Activated effector memory CD4-positive, alpha-beta T cell treated with anti-CD3 and anti-CD28 coated beads, Interleukin-2, amount 50 U/mL, for 16 hours (primary cell): ENCODE results near the gene CPNE7.
A peak's percentile ranks its signal among the peaks of the same experiment; 100 is the strongest.
"Not testable (repeated sequence)": the region's sequence is repeated elsewhere in the genome, so short reads cannot be mapped to it uniquely, and the experiment has no call there.

Experiments
- DNase-seq: peaks from one replicate; pipeline ENCODE4 v3.0.0-alpha.2; 2020

The CPNE7 gene

GRCh38 chr16:89569506-89570341, 5.8 kb upstream of the CPNE7 start:
- no peak for DNase-seq

DNA sequence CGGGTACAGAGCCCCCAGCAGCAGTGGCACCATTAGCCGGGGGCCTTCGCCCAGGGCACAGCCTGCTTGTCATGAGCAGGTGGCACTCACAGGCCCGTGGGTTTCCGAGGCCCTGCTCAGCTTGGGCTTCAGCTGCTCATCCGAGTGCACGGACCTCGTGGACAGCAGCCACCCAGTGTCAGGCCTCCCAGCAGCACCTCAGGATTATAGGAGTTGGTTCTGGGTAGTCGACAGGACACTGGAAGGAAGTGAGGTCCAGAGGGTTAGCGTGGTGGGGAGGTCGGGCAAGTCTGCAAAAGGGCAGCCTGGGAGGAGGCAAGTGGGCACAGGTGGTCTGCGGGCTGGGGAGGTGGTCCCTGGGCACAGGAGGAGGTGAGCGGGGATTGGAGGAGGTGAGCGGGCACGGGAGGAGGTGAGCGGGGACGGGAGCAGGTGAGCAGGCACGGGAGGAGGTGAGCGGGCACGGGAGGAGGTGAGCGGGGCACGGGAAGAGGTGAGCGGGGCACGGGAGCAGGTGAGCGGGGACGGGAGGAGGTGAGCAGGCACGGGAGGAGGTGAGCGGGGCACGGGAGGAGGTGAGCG, 5.1 kb upstream of the CPNE7 start:
- DNase-seq = no peak

GRCh38 chr16:89570983-89571598, 4.5 kb upstream of the CPNE7 start:
- not testable (repeated sequence) for DNase-seq

- DNase-seq = no peak
Measured at GRCh38 chr16:89571636-89572035, 3.9 kb upstream of the CPNE7 start.

- DNase-seq = no peak
Measured at GRCh38 chr16:89572073-89572484, 3.5 kb upstream of the CPNE7 start.

DNA sequence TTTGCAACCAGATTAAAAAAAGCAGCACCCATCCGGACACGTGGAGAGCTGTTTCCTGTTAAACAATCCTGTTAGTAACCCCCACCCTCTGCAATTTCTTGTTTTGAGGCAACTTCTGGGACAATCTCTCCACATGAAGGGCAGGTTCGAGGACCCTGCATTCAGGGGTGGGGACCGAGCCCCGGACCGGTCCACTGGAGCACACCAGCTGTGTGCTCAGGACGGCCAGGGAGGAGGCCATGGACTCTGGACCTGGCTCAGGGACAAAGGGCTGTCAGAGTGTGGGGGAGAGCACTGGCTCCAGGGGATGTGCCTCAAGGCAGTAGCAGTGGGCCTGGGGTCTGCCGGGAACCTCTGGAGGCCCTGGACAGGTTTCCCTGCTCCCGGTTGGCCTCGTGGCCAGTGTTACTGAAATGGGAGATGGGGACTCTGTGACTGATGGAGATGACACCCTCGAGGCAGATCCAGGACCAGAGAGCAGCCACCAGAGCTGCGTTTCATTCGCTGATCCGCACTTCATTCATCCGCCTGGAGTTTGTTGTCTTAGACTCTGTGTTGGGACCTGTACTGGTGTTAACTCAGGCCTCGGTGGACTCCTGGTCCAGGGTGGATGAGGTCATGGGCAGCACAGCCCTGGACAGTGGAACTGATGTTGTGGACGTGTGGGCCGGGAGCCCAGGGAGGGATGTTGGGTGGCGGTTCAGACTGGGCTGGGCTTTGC, 2.9 kb upstream of the CPNE7 start:
- no peak for DNase-seq

DNA sequence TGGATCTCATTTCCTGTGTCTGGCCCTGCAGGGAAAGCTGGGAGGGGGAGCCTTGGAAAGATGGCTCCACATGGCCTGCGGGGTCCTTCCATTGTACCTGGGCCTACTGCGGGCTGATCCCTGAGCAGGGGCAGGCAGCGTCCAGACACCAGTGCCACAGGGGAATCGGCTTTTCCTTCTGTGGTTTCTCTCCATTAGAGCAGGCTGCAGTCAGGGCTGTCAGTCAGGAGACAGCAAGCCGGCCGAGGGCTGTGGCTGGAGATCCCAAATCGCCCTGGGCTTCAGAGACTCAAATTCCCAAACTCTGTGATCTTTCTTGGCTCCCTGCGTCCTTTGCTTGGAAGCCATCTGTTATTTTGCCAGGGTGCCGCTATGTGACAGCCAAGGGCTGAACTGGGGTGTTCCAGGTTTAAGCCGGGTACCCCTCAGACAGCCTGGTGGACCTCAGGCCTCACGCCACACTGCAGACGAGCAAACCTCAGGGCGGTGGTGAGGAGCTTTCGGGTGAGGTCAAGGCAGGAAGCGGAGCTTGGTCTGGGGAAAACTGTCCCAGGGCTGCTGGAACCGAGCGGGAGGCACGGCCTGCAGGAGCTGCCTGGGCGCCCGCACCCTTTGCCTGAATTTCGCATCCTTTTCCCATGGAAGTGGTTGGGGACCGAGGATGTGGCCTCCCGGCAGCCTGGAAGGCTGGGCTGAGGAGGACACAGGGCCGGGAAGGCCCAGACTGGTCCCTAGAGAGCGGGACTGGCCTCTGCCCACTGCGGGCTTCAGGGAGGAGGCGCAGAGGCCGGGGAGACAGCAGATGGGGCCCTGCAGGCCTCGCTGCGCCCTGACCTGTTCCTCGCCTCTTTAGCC, 1.5 kb upstream of the CPNE7 start:
- DNase-seq = no peak

- DNase-seq = peak; percentile 85
Measured at GRCh38 chr16:89574681-89575246, 794 bp upstream of the CPNE7 start.

DNA sequence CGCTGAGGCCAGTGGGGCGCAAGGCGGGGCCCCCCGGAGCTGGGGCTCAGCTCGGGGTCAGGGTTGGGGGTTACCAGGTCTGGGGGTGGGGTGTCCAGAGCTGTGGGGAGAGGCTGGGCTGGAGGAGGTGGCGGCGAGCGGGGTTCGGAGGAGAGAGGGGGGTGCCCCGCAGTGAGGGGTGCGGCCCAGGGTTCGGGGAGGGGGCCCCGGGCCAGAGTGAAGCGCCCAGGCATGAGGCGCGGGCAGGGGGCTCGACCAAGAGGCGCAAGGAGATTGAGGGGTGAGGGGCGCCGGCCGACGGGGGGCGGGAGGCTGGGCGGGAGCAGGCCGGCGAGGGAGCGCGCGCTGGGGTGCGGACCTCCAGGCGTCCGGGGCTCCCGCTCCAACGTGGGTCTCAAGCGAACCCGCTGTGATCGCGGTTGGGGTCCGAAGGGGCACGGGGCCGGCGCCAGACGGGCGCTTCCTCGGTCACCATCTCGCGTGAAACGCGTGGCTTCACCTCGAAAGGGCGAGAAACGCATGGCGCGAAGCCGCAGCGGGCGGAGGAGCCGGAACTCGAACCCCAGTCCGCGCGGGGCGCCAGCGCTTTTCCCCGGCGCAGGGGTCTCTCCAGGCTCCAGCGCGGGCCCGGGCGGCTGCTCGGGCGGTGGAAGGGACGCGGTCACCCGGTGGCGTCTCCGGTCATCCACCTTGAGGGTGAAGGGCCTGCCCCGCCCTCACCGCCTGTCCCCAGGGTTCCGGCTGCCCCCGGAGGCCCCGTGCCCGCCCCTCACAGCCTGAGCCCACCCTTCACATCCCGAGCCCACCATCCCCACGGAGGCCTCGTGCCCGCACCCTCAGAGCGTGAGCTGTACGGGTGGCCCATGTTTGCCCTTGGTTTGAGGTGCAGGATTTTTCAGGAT, 846 bp downstream of the CPNE7 start:
- no peak for DNase-seq

- DNase-seq = no peak
Measured at GRCh38 chr16:89577055-89577759, 1.6 kb downstream of the CPNE7 start.

DNA sequence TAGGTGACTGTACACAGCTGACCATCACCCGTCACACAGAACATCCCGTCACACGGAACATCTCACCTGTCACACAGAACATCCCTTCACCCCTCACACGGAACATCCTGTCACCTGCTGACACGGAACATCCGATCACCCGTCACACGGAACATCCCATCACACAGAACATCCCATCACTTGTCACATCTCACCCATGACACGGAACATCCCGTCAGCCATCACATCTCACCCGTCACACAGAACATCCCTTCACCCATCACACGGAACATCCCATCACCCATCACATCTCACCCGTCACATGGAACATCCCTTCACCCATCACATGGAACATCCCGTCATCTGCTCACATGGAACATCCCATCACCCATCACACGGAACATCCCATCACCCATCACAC, 3.8 kb downstream of the CPNE7 start:
- no peak for DNase-seq

DNA sequence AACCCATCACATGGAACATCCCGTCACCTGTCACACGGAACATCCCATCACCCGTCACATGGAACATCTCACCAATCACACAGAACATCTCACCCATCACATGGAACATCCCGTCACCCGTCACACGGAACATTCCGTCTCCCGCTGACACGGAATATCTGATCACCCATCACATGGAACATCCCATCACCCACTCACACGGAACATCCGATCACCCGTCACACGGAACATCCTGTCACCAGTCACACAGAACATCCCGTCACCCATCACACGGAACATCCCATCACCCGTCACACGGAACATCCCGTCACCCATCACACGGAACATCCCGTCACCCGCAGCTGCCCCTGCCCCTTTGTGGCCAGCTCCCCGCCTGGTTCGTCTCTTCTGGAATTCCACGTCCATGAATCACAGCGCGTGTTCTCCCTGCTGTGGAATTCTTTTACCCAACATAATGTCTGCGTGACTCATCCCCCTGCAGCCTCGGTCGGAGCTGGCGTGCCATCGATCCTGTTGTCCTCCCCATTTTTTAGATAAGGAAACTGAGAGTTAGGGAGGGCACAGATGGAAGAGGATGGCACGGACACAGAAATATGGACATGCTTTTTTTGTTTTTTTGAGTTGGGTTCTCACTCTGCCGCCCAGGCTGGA, 5.6 kb downstream of the CPNE7 start:
- no peak for DNase-seq

DNA sequence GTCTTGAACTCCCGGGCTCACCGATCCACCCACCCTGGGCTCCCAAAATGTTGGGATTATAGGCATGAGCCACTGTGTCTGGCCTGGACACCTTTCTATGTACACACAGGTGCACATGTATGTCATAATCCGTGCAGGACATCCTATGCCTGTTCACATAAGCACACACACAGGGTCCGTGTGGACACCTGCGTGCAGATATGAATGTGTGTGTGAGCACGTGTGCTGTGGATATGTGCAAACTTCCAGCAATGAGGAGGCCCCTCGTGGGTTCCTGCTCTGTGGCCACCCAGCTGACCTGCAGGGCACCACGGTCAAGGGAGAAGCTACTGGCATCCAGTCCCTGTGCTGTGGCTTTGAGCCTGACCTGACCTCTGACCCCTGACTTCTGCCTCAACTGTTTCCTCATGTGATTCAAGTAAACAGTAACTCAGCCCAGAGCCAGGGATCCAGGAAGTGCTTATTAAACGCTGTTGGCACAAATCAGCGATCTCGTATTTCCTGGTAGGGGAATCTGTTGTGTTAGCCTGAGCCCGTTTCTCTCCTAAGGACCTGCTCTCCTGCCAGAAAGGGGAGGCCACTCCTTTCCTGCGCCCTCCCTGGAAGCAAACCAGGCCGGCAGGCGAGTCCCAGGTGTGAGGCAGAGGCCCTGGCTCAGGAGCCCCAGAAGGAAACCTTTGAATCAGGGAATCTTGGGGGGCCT, 6.5 kb downstream of the CPNE7 start:
- no peak for DNase-seq

DNA sequence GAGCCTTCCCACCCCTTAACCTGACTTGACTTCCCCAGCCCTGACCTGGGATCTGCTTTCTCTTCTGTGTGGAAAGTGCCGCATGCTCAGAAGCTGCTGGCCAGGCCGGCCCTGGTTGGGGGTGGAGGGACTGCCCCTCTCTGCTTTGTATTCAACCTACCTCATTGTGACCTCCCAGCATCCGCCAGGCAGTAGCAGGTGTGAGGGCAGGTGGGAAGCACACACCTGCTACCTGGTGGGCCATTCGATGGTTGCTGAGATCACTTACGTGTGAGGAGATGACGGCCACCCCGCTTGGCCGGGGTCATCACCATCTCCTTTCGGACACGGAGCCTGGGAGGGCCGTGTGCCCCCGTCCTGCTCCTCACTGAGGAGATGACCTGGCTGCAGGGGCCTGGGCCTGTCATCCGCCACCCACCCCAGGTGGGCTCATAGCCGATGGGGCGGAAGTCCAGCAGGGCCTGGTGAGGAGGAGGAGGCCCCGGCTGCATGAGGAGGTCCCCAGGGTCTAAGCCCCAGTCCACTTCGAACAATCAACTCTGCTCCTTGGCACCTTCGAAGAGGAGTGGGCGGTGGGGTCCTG, 7.1 kb downstream of the CPNE7 start:
- DNase-seq = no peak

DNA sequence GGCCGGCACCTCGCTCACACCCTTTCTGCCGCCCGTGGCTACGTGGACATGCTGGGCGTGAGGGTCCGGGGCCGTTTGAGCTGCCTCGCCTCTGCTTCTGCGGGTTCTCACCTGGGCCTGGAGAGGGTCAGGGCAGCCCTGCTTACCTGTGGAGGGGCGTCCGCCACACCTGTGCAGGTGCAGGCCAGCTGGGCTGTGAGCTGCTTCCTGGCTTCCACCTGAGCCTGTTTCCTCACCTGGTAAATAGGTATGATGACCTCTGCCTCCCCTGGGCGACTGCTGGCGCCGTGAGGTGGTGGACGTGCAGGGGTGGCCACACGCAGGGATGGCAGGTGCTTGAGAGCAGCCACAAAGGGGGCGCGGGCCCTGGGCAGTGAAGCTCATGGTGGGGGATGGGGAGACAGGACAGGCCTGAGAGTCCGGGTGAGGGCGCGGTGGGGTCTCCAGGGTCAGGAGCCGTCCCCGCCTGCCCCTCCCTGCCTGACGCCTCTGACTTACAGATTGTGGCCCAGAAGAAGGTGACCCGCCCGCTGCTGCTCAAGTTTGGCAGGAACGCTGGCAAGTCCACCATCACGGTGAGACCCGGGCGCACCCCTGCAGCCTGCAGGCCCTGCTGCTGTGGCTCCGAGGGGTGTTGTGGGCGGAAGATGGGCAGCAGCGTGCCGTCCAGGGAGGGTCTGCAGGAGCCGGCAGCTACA, 7.8 kb downstream of the CPNE7 start:
- no peak for DNase-seq

DNA sequence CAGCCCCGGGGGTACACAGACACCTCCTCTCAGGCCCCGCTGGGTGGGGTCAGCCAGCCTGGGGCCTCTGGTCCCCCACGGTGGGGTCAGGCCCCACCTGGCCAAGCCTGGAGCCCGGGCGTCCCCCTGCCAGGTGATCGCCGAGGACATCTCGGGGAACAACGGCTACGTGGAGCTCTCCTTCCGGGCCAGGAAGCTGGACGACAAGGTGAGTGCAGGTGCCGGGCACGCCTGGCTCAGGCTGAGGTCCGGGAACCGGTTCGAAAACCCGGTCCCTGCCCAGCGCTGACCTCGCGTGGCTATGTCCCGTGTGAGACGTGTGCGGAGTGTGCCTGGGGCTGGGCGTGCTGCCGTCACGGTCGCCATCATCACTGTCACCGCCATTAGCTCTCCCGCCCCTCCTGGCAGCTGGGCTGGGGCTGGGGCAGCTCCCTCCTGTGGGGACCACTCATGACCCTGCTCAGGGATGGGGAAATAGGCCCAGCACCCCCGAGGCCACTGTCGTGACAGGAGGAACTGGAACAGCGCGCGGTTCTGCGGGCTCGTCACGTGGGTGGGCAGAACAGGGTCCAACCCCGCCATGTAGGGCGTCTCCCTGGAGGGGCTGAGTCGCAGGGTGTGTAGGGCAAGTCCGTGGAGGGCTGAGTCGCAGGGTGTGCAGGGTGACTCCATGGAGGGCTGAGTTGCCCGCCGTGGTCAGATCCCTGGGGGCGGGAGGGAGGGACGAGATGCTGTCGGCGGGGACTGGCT, 8.5 kb downstream of the CPNE7 start:
- no peak for DNase-seq

- no peak for DNase-seq
Measured at GRCh38 chr16:89584768-89585549, 9.4 kb downstream of the CPNE7 start.
